HFF-Myc (cell line): ENCODE data around the gene WFIKKN1.

Experiments used
- DNase-seq: peaks from one replicate; pipeline ENCODE4 v3.0.0-alpha.2; 2011; ENCODE audit warnings: low read depth; ENCODE audit errors: extremely low read depth
- H3K4me3 ChIP-seq: replicated peaks from 2 replicates; pipeline ENCODE4 v1.5.1; 2011; ENCODE audit warnings: low read depth, mild to moderate bottlenecking, control low read depth, low read length
- TF ChIP-seq, protein P1 (sequence below): IDR thresholded peaks from 2 replicates; pipeline ENCODE4 v1.5.1; 2012; ENCODE audit warnings: mild to moderate bottlenecking, low read depth, low read length, control low read depth; ENCODE audit errors: missing control alignments

Gene WFIKKN1

DNA sequence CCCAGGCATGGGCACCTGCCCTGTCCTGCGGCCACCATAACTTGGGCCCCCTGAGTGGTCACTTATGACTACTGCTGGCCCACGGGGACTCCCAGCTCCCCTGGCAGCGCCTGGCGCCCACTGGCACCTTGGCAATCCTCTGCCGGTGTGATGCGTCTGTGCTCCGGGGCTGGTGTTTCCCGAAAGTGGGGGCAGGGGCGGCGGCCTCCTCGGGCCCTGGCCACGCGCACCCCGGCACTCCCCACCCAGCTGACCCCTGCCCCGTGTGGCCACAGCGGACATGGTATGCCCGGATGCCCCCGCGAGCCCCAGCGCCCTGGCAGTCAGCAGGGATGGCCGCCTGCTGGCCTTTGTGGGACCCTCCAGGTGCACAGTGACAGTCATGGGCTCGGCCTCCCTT lies 26.7 kb downstream of the WFIKKN1 start:
- DNase-seq = no peak
- TF ChIP-seq, protein P1, sequence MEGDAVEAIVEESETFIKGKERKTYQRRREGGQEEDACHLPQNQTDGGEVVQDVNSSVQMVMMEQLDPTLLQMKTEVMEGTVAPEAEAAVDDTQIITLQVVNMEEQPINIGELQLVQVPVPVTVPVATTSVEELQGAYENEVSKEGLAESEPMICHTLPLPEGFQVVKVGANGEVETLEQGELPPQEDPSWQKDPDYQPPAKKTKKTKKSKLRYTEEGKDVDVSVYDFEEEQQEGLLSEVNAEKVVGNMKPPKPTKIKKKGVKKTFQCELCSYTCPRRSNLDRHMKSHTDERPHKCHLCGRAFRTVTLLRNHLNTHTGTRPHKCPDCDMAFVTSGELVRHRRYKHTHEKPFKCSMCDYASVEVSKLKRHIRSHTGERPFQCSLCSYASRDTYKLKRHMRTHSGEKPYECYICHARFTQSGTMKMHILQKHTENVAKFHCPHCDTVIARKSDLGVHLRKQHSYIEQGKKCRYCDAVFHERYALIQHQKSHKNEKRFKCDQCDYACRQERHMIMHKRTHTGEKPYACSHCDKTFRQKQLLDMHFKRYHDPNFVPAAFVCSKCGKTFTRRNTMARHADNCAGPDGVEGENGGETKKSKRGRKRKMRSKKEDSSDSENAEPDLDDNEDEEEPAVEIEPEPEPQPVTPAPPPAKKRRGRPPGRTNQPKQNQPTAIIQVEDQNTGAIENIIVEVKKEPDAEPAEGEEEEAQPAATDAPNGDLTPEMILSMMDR = no peak
- H3K4me3 ChIP-seq = no peak overlapping the region

DNA sequence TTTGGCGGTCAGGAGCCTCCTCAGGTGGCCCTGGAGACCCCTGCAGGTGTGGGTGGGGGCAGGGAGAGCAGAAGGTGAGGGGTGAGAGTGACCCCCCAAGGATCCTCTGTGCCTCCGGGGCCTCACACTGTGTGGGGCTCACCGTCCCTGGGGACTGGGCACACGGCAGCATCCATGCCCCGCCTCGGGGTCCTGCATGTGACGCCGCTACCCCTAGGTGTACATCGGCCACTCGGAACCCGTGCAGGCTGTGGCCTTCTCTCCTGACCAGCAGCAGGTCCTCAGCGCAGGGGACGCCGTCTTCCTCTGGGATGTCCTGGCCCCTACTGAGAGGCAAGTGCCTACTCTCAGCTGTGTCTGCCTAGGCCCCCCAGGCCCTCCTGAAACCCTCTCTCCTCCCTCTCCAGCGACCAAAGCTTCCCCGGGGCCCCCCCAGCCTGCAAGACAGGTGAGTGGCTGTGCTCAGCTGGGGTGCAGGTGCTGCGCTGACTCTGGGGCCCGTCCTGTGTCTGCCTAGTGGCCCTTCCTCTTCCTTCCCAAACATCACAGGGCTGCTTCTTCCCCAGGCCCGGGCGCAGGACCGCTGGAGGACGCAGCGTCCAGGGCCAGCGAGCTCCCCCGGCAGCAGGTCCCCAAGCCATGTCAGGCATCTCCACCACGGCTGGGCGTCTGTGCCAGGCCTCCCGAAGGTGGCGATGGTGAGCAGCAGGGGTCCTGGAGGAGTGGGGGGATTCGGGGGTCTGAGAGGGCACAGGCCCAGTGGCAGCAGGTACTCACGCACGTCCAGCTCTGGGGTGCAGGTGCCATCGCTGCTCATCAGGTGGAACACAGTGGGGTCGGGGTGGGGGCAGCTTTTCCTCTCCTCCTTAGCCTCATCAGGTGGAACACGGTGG lies 28.1 kb downstream of the WFIKKN1 start:
- DNase-seq = no peak
- no peak overlapping the region for H3K4me3 ChIP-seq
- TF ChIP-seq, protein P1 = peak; percentile 15

DNA sequence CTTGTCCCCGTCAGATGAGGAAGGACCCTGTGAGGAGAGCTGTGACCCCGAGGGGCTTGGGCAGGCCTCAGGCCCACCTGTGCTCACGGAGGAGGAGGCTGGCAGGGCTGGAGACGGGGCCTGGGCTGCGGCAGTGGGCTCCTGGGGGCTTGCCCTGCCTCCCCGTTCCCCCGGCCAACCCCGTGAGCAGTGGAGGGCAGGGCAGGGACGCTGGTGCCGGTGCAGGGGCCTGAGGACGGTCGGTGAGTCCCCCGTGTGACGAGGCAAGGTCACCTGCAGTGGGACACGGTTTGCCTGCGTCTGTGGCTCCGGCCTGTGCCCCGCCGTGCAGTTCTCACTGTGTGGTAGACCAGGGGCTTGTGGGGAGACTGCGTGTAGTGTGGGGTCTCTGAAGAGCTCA lies 28.8 kb downstream of the WFIKKN1 start:
- TF ChIP-seq, protein P1 = no peak
- H3K4me3 ChIP-seq = no peak overlapping the region
- no peak for DNase-seq

DNA sequence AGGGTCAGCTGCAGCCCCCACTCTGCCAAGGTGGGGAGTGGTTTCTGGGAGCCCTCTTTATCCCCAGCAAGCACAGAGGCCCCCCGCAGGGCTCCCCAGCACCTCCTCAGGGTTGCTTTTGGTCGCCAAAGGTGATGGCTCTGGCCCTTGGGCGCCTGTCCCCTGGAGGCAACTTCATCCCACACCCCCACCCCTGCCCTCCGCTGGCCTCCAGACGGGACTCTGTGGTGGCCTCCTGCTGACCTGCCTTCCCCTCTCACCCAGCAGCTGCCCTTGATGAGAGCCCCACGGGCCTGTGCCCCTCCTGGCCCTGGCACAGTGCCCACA lies 29.3 kb downstream of the WFIKKN1 start:
- no peak overlapping the region for H3K4me3 ChIP-seq
- TF ChIP-seq, protein P1 = no peak
- no peak for DNase-seq

DNA sequence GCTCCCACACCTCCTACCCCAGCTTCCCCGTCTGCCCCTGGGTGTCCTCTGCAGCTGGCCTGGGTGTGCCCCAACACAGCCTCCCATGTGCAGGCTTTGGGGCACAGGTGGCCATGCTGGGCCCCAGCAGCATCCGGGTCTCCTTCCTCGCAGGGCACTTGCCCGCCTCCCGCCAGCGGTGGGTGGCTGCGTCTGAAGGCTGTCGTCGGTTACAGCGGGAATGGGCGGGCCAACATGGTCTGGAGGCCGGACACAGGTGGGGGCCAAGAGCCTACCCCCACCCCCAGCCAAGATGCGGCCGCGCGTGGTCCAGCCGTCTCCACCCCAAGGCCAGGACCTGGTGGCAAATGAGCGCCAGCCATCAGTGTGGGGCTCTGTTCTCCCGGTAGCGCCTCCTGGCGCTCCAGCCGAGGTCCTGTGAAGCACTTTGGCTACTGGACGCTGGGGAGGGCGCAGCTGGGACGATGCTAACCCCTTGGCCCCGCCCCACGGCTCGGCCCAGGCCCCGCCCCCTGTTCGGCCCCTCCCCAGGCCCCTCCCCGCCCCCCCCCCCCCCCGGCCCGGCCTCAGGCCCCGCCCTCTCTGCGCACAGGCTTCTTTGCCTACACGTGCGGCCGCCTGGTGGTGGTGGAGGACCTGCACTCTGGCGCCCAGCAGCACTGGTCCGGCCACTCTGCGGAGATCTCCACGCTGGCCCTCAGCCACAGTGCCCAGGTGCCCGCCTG lies 29.8 kb downstream of the WFIKKN1 start:
- peak; percentile 69 for DNase-seq
- TF ChIP-seq, protein P1 = peak; percentile 35
- no peak overlapping the region for H3K4me3 ChIP-seq

DNA sequence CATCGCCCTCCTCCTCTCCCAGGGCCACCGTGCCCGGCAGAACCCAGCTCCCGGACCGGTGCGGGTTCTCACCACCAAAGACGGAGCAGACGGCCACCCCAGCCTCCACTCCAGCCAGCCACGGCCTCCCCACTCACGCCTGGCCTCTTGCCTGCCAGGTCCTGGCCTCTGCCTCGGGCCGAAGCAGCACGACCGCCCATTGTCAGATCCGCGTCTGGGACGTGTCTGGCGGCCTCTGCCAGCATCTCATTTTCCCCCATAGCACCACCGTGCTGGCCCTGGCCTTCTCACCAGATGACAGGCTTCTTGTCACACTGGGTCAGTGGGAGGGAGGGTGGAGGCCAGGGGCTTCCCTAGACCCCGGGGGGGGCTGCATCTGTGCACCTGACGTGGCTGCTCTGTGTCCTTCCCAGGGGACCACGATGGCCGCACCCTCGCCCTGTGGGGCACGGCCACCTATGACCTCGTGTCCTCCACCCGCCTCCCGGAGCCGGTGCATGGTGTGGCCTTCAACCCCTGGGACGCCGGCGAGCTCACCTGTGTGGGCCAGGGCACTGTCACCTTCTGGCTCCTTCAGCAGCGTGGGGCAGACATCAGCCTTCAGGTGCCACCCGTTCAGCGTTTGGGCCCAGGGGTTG lies 30.5 kb downstream of the WFIKKN1 start:
- TF ChIP-seq, protein P1 = no peak
- DNase-seq = no peak
- no peak overlapping the region for H3K4me3 ChIP-seq
